SK-N-SH treated with all-trans-retinoic acid at 6 μM for 48 hours (cell line): ENCODE measurements around the gene ZBTB32.
"Not testable (repeated sequence)": the region's sequence is repeated elsewhere in the genome, so short reads cannot be mapped to it uniquely, and the experiment has no call there.

Experiments used
- PATZ1 ChIP-seq: fragments of 250-450 bp; sonication (Bioruptor Pico); IDR thresholded peaks from 2 replicates; pipeline ENCODE4 v1.8.0; 2020; ENCODE audit warnings: mild to moderate bottlenecking, moderate library complexity, borderline replicate concordance
- ZNF8 ChIP-seq: fragments of 450-650 bp; formaldehyde crosslinking; IDR thresholded peaks from 2 replicates; pipeline ENCODE4 v1.5.0; 2020; ENCODE audit warnings: mild to moderate bottlenecking, moderate library complexity

DNA sequence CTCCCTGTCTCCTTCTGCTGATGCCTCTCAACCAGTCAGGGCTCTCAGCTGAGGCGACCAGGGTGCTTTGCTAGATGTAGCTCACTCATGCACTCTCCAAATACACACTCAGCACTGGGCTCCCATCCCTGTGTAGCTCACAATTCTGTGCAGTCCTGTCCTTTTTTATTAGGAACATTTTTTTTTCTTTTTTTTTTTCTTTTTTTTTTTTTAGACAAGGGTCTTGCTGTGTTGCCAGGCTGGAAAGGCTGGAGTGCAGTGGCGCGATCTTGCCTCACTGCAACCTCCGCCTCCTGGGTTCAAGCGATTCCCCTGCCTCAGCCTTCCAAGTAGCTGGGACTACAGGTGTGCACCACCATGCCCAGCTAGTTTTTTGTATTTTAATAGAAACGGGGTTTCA lies 49.5 kb upstream of the ZBTB32 start:
- TF ChIP-seq PATZ1, ZNF8 (CRISPR knock-in tag): not testable (repeated sequence)
